Omental fat pad (tissue), 4 donors: ENCODE results near the gene GRIK3. TPM values are rescaled to one million over a fixed set of nuclear protein-coding genes. Genes with fewer than 3 reads are reported as not detected.

ENCODE experiments used
- ATAC-seq: fragments of 150-250 bp; one replicate; pipeline ENCODE4 v1.9.1; 2016; ENCODE audit warnings: mild to moderate bottlenecking, moderate library complexity; ENCODE audit not compliant: low FRiP score
- DNase-seq: peaks from one replicate; pipeline ENCODE4 v3.0.0-alpha.2; 2019; ENCODE audit warnings: low spot score
- total RNA-seq, 4 donors: library from RNA; depleted of rRNA; stranded (reverse); fragments of >200 nt; gene quantifications; one replicate each; pipeline ENCODE4 v1.1.0, GENCODE V29; 2016
- TF ChIP-seq, protein P1 (sequence below), 3 donors: fragments of 450-650 bp; IDR thresholded peaks; one replicate each; pipeline ENCODE4 v1.5.1; 2016 to 2017; ENCODE audit warnings: antibody characterized with exemption in 3 of 3, mild to moderate bottlenecking in 3 of 3, moderate library complexity in 2 of 3

The GRIK3 gene
- total RNA-seq, 4 donors from 2014 or later, result 0.09 to 0.79 TPM; not detected in 2

DNA sequence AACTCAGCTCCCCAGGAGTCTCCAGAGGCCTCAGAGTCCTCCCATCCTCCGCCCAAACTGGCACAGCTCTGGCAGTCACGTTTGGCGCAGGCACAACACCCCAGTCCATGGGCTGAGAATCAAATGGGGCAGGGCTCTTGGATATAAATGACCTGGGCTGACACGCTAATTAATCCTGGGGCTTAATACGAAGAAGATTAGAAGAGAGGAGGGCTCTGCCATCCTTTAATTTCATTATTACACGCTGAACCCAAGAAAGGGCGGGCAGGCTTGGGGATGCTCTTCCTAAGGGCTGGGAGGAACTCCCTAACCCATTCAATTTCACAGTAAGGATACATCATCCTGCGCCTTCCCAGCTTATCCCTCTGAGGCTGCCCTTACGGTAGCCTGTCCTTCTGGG is 2.4 kb downstream of the GRIK3 start:
- TF ChIP-seq, protein P1, sequence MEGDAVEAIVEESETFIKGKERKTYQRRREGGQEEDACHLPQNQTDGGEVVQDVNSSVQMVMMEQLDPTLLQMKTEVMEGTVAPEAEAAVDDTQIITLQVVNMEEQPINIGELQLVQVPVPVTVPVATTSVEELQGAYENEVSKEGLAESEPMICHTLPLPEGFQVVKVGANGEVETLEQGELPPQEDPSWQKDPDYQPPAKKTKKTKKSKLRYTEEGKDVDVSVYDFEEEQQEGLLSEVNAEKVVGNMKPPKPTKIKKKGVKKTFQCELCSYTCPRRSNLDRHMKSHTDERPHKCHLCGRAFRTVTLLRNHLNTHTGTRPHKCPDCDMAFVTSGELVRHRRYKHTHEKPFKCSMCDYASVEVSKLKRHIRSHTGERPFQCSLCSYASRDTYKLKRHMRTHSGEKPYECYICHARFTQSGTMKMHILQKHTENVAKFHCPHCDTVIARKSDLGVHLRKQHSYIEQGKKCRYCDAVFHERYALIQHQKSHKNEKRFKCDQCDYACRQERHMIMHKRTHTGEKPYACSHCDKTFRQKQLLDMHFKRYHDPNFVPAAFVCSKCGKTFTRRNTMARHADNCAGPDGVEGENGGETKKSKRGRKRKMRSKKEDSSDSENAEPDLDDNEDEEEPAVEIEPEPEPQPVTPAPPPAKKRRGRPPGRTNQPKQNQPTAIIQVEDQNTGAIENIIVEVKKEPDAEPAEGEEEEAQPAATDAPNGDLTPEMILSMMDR (IDR thresholded peaks at IDR 0.05), result no peak
- DNase-seq, result no peak
- no peak for ATAC-seq

DNA sequence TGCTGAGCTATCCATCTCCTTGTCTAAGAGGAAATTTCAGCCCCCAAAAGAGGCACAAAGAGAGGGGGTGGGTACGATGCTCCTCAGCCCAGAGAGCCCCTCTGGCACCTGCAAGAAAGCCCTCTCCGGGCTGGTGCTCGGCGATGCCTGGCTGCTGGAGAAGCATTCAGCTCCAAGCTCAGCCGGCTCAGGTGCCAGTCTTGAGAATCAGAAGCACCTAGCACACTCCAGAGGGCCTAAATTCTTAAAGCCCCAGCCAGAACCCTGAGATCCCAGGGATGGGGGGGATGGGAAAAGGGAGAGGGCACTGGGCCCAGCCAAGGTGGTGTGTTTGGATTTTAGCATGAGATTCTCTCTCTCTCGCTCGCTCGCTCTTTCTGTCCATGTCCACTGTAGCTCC is 2.9 kb downstream of the GRIK3 start:
- TF ChIP-seq, protein P1 (IDR thresholded peaks at IDR 0.05), result no peak
- DNase-seq (no peak), ATAC-seq (no peak)

DNA sequence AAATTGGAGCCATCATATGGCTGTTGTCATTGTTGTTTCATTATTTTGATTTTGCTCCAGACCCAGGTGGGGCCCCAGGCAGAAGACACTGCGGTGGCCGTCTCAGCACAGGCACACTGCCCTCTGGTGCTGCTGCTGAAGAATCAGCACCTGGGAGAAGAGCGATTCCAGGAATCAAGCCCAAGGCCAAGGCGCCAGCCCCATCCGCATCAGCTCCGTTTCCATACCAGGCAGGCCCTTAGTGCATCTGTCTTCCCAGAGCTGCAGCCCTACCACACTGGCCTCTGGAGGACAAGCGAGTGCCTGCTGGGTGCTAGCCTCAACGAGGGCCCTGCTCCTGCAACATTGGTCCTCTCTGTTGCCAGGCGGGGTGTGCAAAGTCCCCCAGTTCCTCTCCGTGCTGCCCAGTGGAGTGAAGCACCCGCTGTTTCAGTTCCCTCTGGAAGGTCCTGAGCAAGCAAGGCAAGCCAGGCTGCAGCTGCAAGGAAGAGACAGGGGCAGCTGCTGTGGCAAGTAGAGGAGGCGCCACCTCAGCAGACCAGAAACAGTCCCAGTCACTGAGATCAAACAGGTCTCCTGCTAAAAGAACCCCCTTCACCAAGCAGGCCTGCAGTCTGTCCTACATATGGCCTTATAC is 5.2 kb downstream of the GRIK3 start:
- TF ChIP-seq, protein P1 (IDR thresholded peaks at IDR 0.05), result no peak
- DNase-seq (no peak), ATAC-seq (no peak)

DNA sequence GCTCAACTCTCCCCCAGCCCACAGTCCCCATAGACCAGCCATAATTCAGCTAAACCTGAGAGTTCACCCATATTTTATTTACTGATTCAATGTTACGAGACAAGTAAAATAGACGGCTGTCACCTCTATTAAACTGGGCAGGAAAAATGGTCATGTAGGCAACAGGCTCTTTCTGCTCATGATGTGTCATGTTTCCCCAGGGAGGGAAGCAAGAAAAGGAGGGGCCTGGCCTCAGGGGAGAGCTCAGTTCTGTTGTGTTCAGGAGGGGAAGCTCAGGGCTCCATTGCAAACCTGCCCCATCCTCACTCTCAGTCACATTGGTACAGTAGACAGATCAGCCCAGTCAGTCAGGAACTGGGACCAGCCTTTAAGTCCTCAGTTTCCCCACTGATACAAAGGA is 12.8 kb downstream of the GRIK3 start:
- DNase-seq (no peak), ATAC-seq (no peak)
- TF ChIP-seq, protein P1 (IDR thresholded peaks at IDR 0.05), result no peak

DNA sequence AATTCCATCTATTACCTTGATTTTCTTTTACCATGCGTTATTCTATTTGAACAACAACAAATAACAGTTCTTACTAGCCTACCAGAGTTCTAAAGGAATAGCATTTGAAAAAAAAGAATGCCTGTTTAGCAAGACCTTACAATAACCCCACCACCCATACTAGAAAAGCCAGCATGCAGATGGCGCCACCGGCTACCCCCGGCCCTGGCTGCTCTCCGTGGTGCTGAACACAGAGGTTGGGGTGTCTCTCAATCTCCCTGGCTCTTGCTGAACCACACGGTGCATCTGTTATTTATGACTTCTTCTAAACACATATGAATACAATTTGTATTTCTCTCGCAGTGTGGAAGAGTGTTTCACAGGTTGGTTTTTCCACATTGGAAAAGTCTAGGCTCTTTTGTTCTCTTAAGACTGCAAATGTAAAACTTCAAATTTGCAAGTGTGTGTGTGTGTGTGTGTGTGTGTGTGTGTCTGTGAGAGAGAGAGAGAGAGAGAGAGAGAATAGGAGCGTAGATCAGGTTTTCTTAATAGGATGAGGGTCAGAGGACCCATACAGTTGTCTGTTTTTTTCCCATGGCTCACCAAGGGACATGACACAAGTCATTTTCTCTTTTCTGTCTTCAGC is 13.6 kb downstream of the GRIK3 start:
- ATAC-seq, result no peak
- DNase-seq, result no peak
- TF ChIP-seq, protein P1 (IDR thresholded peaks at IDR 0.05), result no peak

DNA sequence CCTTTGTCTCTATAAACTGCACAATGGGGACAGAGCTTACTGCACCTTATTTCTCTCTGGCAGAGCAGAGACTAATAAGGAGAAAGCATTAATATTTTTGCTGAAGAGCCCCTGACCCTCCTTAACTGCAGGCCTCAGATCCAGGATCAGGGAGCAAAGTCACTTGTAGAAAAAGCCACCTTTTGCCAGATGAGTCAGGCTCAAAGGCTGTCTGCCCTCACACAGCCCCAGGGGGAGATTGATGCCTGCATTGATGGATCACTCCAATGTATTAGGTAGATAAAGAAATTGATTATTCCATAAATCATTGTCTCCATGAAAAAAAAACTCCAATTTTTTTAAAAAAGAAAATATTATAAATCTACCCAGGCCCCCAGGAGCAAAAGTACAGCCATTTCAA is 15.8 kb downstream of the GRIK3 start:
- DNase-seq (no peak), ATAC-seq (no peak)
- TF ChIP-seq, protein P1 (IDR thresholded peaks at IDR 0.05), result no peak

DNA sequence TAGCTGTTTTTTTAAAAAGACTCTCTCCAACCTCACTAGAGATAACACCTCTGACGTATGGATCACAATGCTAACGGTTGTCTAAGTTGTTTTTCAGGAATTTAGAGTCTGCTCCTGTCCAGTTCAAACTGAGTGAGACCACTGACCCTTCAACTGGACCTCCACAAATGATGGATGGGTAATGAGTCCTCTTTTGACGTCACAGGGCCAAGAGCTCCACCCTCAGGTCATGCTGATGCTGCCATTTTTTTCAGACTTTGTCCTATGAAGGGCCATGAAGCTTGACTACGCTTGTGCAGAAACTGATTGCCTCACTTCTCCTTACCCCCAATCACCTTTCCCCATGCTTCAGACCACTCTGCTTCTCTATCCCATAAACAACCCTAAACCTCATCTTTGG is 16.6 kb downstream of the GRIK3 start:
- DNase-seq, result no peak
- TF ChIP-seq, protein P1 (IDR thresholded peaks at IDR 0.05), result no peak
- no peak for ATAC-seq
